IPS-NIHi7 (cell line): ENCODE results near the gene NPL.

ENCODE experiments used
- DNase-seq: peaks from one replicate; pipeline ENCODE4 v3.0.0; 2012; ENCODE audit warnings: mixed read lengths; ENCODE audit errors: extremely low spot score

NPL gene

DNA sequence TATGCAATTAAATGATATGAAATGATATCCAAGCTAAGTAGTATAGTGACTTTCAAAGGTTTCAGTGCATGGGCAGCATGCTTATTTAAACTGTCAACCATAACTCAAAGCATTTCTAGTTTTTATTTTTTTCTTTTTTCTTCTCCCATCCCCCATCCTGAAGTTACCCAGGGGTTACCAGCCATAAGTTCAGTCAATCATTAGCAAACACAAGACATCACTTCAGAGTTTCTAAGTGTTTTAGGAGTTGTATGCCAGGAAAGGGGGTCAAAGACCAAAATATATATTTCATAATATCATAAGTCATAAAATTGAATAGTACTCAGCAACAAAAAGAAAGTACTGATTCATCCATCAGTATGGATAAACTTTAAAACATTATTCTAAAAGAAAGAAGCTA is 78.3 kb downstream of the NPL start:
- no peak for DNase-seq

DNA sequence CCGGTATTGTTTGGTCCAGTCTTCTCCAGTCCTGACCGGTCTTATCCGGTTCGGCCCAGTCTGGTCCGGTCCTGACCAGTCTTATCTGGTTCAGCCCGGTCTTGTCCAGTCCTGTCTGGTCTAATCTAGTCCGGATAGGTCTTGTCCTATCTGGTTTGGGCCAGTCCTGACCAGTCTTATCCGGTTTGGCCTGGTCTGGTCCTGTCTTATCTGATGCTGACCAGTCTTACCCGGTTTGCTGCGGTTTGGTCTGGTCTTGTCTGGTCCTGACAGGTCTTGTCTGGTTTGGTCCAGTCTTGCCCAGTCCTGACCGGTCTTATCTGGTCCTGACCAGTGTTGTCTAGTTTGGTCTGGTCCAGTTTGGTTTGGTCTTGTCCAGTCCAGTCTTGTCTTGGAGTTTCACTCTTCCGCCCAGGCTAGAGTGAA is 79.7 kb downstream of the NPL start:
- no peak for DNase-seq

- no peak for DNase-seq
Measured at GRCh38 chr1:182872881-182873280, 83.3 kb downstream of the NPL start.

- no peak for DNase-seq
Measured at GRCh38 chr1:182875889-182876288, 86.3 kb downstream of the NPL start.

- no peak for DNase-seq
Measured at GRCh38 chr1:182877331-182877730, 87.8 kb downstream of the NPL start.

GRCh38 chr1:182877842-182878241 is 88.3 kb downstream of the NPL start:
- DNase-seq, result no peak
